GM23338 (cell line): ENCODE data around the gene VEGFA. TPM values are rescaled to one million over a fixed set of nuclear protein-coding genes. Genes with fewer than 3 reads are reported as not detected.

Experiments used
- ATAC-seq: fragments of 200-7000 bp; cut with Tn5 transposase; 3 replicates; pipeline ENCODE4 v1.9.1; 2020
- DNase-seq: peaks from one replicate; pipeline ENCODE4 v3.0.0-alpha.2; 2015; ENCODE audit warnings: low spot score
- H2AFZ ChIP-seq: fragments of 200-600 bp; sonication (generic); 2 replicates; pipeline ENCODE4 v1.8.0; 2016; ENCODE audit warnings: antibody characterized with exemption, mild to moderate bottlenecking, moderate library complexity
- H3F3A ChIP-seq: fragments of 200-600 bp; sonication (generic); replicated peaks from 2 replicates; pipeline ENCODE4 v1.8.0; 2017; ENCODE audit warnings: antibody characterized with exemption, mixed run types, low read depth
- H3K27ac ChIP-seq: fragments of 200-600 bp; sonication (generic); 2 replicates; pipeline ENCODE4 v1.6.1; 2016; ENCODE audit warnings: low read depth
- H3K27me3 ChIP-seq: fragments of 200-600 bp; sonication (generic); 2 replicates; pipeline ENCODE4 v1.8.0; 2016; ENCODE audit warnings: mild to moderate bottlenecking, mixed run types, moderate library complexity; ENCODE audit not compliant: insufficient read depth
- H3K36me3 ChIP-seq: fragments of 200-600 bp; sonication (generic); 2 replicates; pipeline ENCODE4 v1.8.0; 2016; ENCODE audit warnings: mild to moderate bottlenecking; ENCODE audit not compliant: insufficient read depth
- H3K4me1 ChIP-seq: fragments of 200-600 bp; sonication (generic); 2 replicates; pipeline ENCODE4 v1.8.0; 2016; ENCODE audit warnings: mild to moderate bottlenecking, moderate library complexity; ENCODE audit not compliant: insufficient read depth
- H3K4me2 ChIP-seq: fragments of 200-600 bp; sonication (generic); 2 replicates; pipeline ENCODE4 v1.7.1; 2017; ENCODE audit warnings: mixed run types
- H3K4me3 ChIP-seq: fragments of 200-600 bp; sonication (generic); 2 replicates; pipeline ENCODE4 v1.6.1; 2016; ENCODE audit warnings: mixed run types
- H3K79me2 ChIP-seq: fragments of 200-600 bp; sonication (generic); replicated peaks from 2 replicates; pipeline ENCODE4 v1.8.0; 2017; ENCODE audit warnings: mild to moderate bottlenecking; ENCODE audit not compliant: insufficient read depth
- H3K9me2 ChIP-seq: fragments of 200-600 bp; sonication (generic); 2 replicates; pipeline ENCODE4 v1.8.0; 2017; ENCODE audit not compliant: insufficient read depth
- H4K20me1 ChIP-seq: fragments of 200-600 bp; sonication (generic); replicated peaks from 2 replicates; pipeline ENCODE4 v1.8.0; 2017; ENCODE audit warnings: mild to moderate bottlenecking; ENCODE audit not compliant: insufficient read depth
- H3K27ac Mint-ChIP-seq: 2 replicates; pipeline ENCODE4 v1.8.0; 2020; ENCODE audit warnings: inconsistent platforms, mild to moderate bottlenecking, moderate library complexity, mixed read lengths
- H3K27me3 Mint-ChIP-seq: 3 replicates; pipeline ENCODE4 v1.8.0; 2022; ENCODE audit warnings: low read depth, mild to moderate bottlenecking, moderate library complexity, mixed read lengths, inconsistent platforms; ENCODE audit not compliant: insufficient read depth, poor library complexity
- H3K36me3 Mint-ChIP-seq: 3 replicates; pipeline ENCODE4 v1.8.0; 2021; ENCODE audit warnings: low read depth, mild to moderate bottlenecking, inconsistent platforms, moderate library complexity, mixed read lengths
- H3K4me1 Mint-ChIP-seq: 3 replicates; pipeline ENCODE4 v1.8.0; 2020; ENCODE audit warnings: mild to moderate bottlenecking, inconsistent platforms, mixed read lengths
- H3K4me3 Mint-ChIP-seq: 3 replicates; pipeline ENCODE4 v1.8.0; 2021; ENCODE audit warnings: moderate library complexity, mild to moderate bottlenecking, inconsistent platforms, mixed read lengths
- H3K9me3 Mint-ChIP-seq: 3 replicates; pipeline ENCODE4 v1.8.0; 2020; ENCODE audit warnings: moderate library complexity, mild to moderate bottlenecking, inconsistent platforms, mixed read lengths
- CREB1 ChIP-seq: fragments of 250-450 bp; sonication (Bioruptor Pico); IDR thresholded peaks from 2 replicates; pipeline ENCODE4 v1.5.0; 2020; ENCODE audit warnings: low read depth, mild to moderate bottlenecking, moderate library complexity
- CTCF ChIP-seq, 2 experiments: fragments of 200-600 bp in 1 of 2; sonication (generic) in 1 of 2; conservative IDR thresholded peaks; 2 replicates each; pipeline versions ENCODE4 v1.5.1 to v1.6.1; 2016 to 2017; ENCODE audit warnings: antibody characterized with exemption in 2 of 2, low read depth in 2 of 2, mild to moderate bottlenecking in 2 of 2, moderate library complexity in 1 of 2
- JUNB ChIP-seq: IDR thresholded peaks from one replicate; pipeline ENCODE4 v1.6.1; 2016; ENCODE audit warnings: antibody characterized with exemption; ENCODE audit not compliant: unreplicated experiment
- POLR2AphosphoS5 ChIP-seq: IDR thresholded peaks from 2 replicates; pipeline ENCODE4 v1.6.1; 2016; ENCODE audit warnings: antibody characterized with exemption, low read depth
- STAT1 ChIP-seq: IDR thresholded peaks from one replicate; pipeline ENCODE4 v1.6.1; 2016; ENCODE audit warnings: antibody characterized with exemption; ENCODE audit not compliant: unreplicated experiment
- ZNF114 ChIP-seq: fragments of 250-450 bp; sonication (Bioruptor Pico); IDR thresholded peaks from 2 replicates; pipeline ENCODE4 v1.5.0; 2020; ENCODE audit warnings: mild to moderate bottlenecking, moderate library complexity
- ZNF331 ChIP-seq: fragments of 250-450 bp; sonication (Bioruptor Pico); IDR thresholded peaks from 2 replicates; pipeline ENCODE4 v1.5.0; 2020; ENCODE audit warnings: low read depth, mild to moderate bottlenecking, moderate library complexity
- ZNF462 ChIP-seq: fragments of 250-450 bp; sonication (Bioruptor Pico); IDR thresholded peaks from 2 replicates; pipeline ENCODE4 v1.5.0; 2020; ENCODE audit warnings: mild to moderate bottlenecking, moderate library complexity
- polyA plus RNA-seq: library from polyadenylated mRNA; unstranded; fragments of >200 nt; fragmentation: Nextera tagmentation; extraction: Ambion mirVana; gene quantifications from 2 replicates; pipeline ENCODE4 v1.2.1, GENCODE V29; 2016
- small RNA-seq: library from RNA; depleted of rRNA; stranded (forward); fragments of <200 nt; gene quantifications from one replicate; pipeline ENCODE3, GENCODE V24; 2014; ENCODE audit warnings: low replicate concordance
- total RNA-seq: library from RNA; depleted of rRNA; stranded (reverse); fragments of >200 nt; shearing (Covaris generic); gene quantifications from 2 replicates; pipeline ENCODE4 v1.2.3, GENCODE V29; 2014; rRNA removed

VEGFA gene
- total and polyA plus RNA-seq, 2 experiments from 2014 or later, result 10.9 to 61.1 TPM

DNA sequence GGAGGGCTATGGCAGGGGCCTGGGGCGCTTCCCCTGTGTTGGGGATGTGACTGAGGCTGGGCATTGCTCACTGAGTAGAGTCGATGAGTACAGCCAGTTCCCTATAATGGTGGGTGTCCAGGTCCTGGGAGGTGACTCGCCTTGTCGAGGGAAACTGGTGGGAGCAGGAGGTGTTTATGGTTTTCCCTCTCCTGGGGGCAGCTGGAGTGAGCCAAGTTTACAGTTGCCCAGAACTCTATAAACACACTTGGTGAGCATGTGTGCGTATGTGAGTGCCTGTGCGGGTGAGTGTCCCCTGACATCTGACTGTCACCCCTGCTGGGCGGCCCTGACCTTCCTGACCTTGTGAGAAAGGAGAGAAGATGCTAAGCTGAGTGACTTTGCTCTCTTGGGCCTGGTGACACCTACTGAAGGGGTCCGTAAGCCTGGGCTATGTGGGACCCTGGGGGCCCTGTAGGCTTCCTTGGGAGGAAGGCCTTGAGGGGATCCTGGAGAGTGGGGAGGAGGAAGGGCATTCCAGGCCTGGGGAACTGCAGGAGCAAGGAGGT is 65.9 kb downstream of the VEGFA start:
- Histone ChIP-seq H3K4me1 (peaks cover 3% of the 10 kb centered on the region; the same call in 1 of the 2 replicates), H3K9me2 (0 out of 2 replicates have a peak, but pooled peaks cover 3% of the 10 kb centered on the region), H3K27ac (no peak overlapping the region), H3K79me2 (no peaks in the 10 kb centered on the region), H3F3A (no peaks in the 10 kb centered on the region), H4K20me1 (no peaks in the 10 kb centered on the region), H3K36me3 (no peaks in the 10 kb centered on the region), H3K27me3 (no peaks in the 10 kb centered on the region), H3K4me2 (no peak overlapping the region), H2AFZ (no peak overlapping the region), H3K4me3 (no peak overlapping the region)
- Mint-ChIP-seq H3K27me3 (peaks cover 3% of the 10 kb centered on the region), H3K4me1 (peaks cover 20% of the 10 kb centered on the region), H3K27ac (no peak overlapping the region; the same call in 1 of the 2 replicates), H3K9me3 (no peaks in the 10 kb centered on the region), H3K36me3 (no peaks in the 10 kb centered on the region), H3K4me3 (no peak overlapping the region)
- DNase-seq (no peak), ATAC-seq (no peak)
- TF ChIP-seq ZNF114 (no peak), ZNF462 (CRISPR knock-in tag) (no peak), ZNF331 (CRISPR knock-in tag) (no peak), CREB1 (CRISPR knock-in tag) (no peak), JUNB (no peak), CTCF (conservative IDR thresholded peaks at IDR 0.05; ENCODE audit: low read depth in 2 of 2) (no peak), STAT1 (no peak), POLR2AphosphoS5 (no peak)

Small RNA genes within 50 kb of the gene (small RNA-seq; reads per million reads assigned to genes)
- gene AL136131.3, result not detected

Other genes with a start within 250 kb of the VEGFA start
- gene XPO5, start 194.2 kb upstream of the VEGFA start, total RNA-seq, result 77.4 and 95.2 TPM in 2 replicates
- gene XPO5, start 194.2 kb upstream of the VEGFA start, polyA plus RNA-seq, result 28.4 and 28.5 TPM in 2 replicates
- 7.9 and 9.4 TPM in 2 replicates for gene POLH, start 194.0 kb upstream of the VEGFA start, total RNA-seq
- gene POLH, start 194.0 kb upstream of the VEGFA start, polyA plus RNA-seq, result 4.2 and 5.8 TPM in 2 replicates
- 46.4 and 55.9 TPM in 2 replicates for gene GTPBP2, start 140.9 kb upstream of the VEGFA start, total RNA-seq
- 14.9 and 17.5 TPM in 2 replicates for gene GTPBP2, start 140.9 kb upstream of the VEGFA start, polyA plus RNA-seq
- gene MAD2L1BP, start 134.4 kb upstream of the VEGFA start, total RNA-seq, result 39.6 and 51.7 TPM in 2 replicates
- 26.6 and 27.2 TPM in 2 replicates for gene MAD2L1BP, start 134.4 kb upstream of the VEGFA start, polyA plus RNA-seq
- 0.10 TPM in 1 of 2 replicates, not detected in the other for gene RSPH9, start 125.2 kb upstream of the VEGFA start, total RNA-seq
- 0.38 and 0.39 TPM in 2 replicates for gene RSPH9, start 125.2 kb upstream of the VEGFA start, polyA plus RNA-seq
- gene MRPS18A, start 82.4 kb upstream of the VEGFA start, total RNA-seq, result 51.7 and 62.7 TPM in 2 replicates
- 58.6 and 58.9 TPM in 2 replicates for gene MRPS18A, start 82.4 kb upstream of the VEGFA start, polyA plus RNA-seq